Endothelial cell of umbilical vein (primary cell): Measurements from ENCODE around the gene RFNG. TPM values are rescaled to one million over a fixed set of nuclear protein-coding genes. Genes with fewer than 3 reads are reported as not detected.

Experiments
- BruUV-seq: library from RNA; stranded (reverse); fragments of 400-500 nt; replicated peaks from 2 replicates; lab custom pipeline; 2021; lab: Mats Ljungman, UMichigan
- CTCF ChIA-PET: fragments of 300-600, 350-600 bp; sonication (Branson Sonifier 250); formaldehyde crosslinking; loops from one replicate; lab custom pipeline; 2021; ENCODE audit warnings: antibody characterized with exemption, inconsistent platforms; lab: Charles Lee
- POLR2A ChIA-PET: fragments of 300-600, 350-600 bp; sonication (Branson Sonifier 250); formaldehyde crosslinking; loops from one replicate; lab custom pipeline; 2021; ENCODE audit warnings: antibody characterized with exemption, inconsistent platforms; lab: Charles Lee
- DNase-seq: peaks from one replicate; pipeline ENCODE4 v3.0.0-alpha.2; 2011; ENCODE audit warnings: low read depth, low spot score
- FAIRE-seq: peaks from 2 replicates; lab custom pipeline; 2011; peaks lifted over from hg19 to GRCh38; lab: Jason Lieb, UNC
- H2AFZ ChIP-seq: 2 replicates; pipeline ENCODE4 v1.6.0; 2012; ENCODE audit warnings: low read depth, low read length, control low read depth, inconsistent platforms
- H3K27ac ChIP-seq: 2 replicates; pipeline ENCODE4 v1.5.1; 2011; ENCODE audit warnings: low read depth, mild to moderate bottlenecking, control low read depth, low read length, moderate library complexity; ENCODE audit not compliant: insufficient read depth
- H3K27me3 ChIP-seq, 2 experiments: 2 replicates each; pipeline versions ENCODE4 v1.6.0 to v1.6.1; 2011; ENCODE audit warnings: low read length in 2 of 2, mixed read lengths in 1 of 2; ENCODE audit not compliant: control insufficient read depth in 2 of 2, insufficient read depth in 2 of 2
- H3K36me3 ChIP-seq, 2 experiments: 2 replicates in 1 of 2; 3 replicates in 1 of 2; pipeline ENCODE4 v1.5.1; 2011; ENCODE audit warnings: low read length in 2 of 2, mild to moderate bottlenecking in 1 of 2, moderate library complexity in 1 of 2; ENCODE audit not compliant: control insufficient read depth in 2 of 2, insufficient read depth in 2 of 2; ENCODE audit errors: extremely low read depth in 1 of 2
- H3K4me1 ChIP-seq: 3 replicates; pipeline ENCODE4 v1.5.1; 2011; ENCODE audit warnings: mild to moderate bottlenecking, low read length; ENCODE audit not compliant: control insufficient read depth, insufficient read depth; ENCODE audit errors: extremely low read depth
- H3K4me2 ChIP-seq: 2 replicates; pipeline ENCODE4 v1.6.1; 2011; ENCODE audit warnings: low read length, control low read depth, mixed read lengths; ENCODE audit not compliant: insufficient read depth
- H3K4me3 ChIP-seq, 3 experiments: fragments of 200-600 bp in 1 of 3; sonication (generic), shearing (Covaris generic) in 1 of 3; replicated peaks in 1 of 3; 2 replicates each; pipeline ENCODE4 v1.5.1; 2011 to 2016; ENCODE audit warnings: control low read depth in 3 of 3, low read length in 3 of 3, mild to moderate bottlenecking in 2 of 3, inconsistent platforms in 1 of 3, low read depth in 1 of 3, moderate library complexity in 1 of 3; ENCODE audit not compliant: insufficient read depth in 1 of 3
- H3K79me2 ChIP-seq: 2 replicates; pipeline ENCODE4 v1.6.0; 2012; ENCODE audit warnings: low read length, inconsistent platforms; ENCODE audit not compliant: control insufficient read depth, insufficient read depth
- H3K9ac ChIP-seq: replicated peaks from 2 replicates; pipeline ENCODE3; 2011; ENCODE audit warnings: low read length, control low read depth; ENCODE audit not compliant: insufficient read depth; ENCODE audit errors: extremely low read depth
- H3K9me1 ChIP-seq: replicated peaks from 3 replicates; pipeline ENCODE4 v1.6.0; 2011; ENCODE audit warnings: mild to moderate bottlenecking, low read length; ENCODE audit not compliant: control insufficient read depth, insufficient read depth; ENCODE audit errors: extremely low read depth
- H3K9me3 ChIP-seq: replicated peaks from 2 replicates; pipeline ENCODE4 v1.5.1; 2012; ENCODE audit warnings: low read length, inconsistent platforms; ENCODE audit not compliant: control insufficient read depth, insufficient read depth
- H4K20me1 ChIP-seq: replicated peaks from 2 replicates; pipeline ENCODE3; 2011; ENCODE audit warnings: mild to moderate bottlenecking, low read length; ENCODE audit not compliant: control insufficient read depth, insufficient read depth; ENCODE audit errors: extremely low read depth
- CTCF ChIP-seq, 2 donors: IDR thresholded peaks; 1 replicate in 1 of 2; 2 replicates in 1 of 2; pipeline ENCODE4 v1.5.1; 2011; ENCODE audit warnings: low read length in 2 of 2, mild to moderate bottlenecking in 2 of 2, moderate library complexity in 2 of 2, control low read depth in 1 of 2, inconsistent platforms in 1 of 2, low read depth in 1 of 2; ENCODE audit not compliant: insufficient read depth in 1 of 2; ENCODE audit errors: extremely low read depth in 1 of 2
- EZH2 ChIP-seq: IDR thresholded peaks from 2 replicates; pipeline ENCODE4 v1.6.1; 2012; ENCODE audit warnings: borderline replicate concordance, low read depth, mild to moderate bottlenecking, moderate library complexity, low read length, inconsistent platforms; ENCODE audit not compliant: severe bottlenecking
- FOS ChIP-seq: IDR thresholded peaks from 2 replicates; pipeline ENCODE4 v1.6.1; 2011; ENCODE audit warnings: mild to moderate bottlenecking, low read length, moderate library complexity, borderline replicate concordance; ENCODE audit not compliant: insufficient read depth
- GATA2 ChIP-seq: IDR thresholded peaks from 2 replicates; pipeline ENCODE4 v1.7.0; 2011; ENCODE audit warnings: low read depth, mild to moderate bottlenecking, moderate library complexity, mixed read lengths, low read length; ENCODE audit not compliant: insufficient read length, insufficient read depth
- JUN ChIP-seq: IDR thresholded peaks from 2 replicates; pipeline ENCODE4 v1.6.1; 2011; ENCODE audit warnings: borderline replicate concordance, low read depth; ENCODE audit not compliant: insufficient read length, insufficient read depth
- MAX ChIP-seq: IDR thresholded peaks from 2 replicates; pipeline ENCODE4 v1.6.1; 2011; ENCODE audit not compliant: insufficient read depth, insufficient read length
- MYC ChIP-seq: IDR thresholded peaks from one replicate; pipeline ENCODE4 v1.6.1; 2011; ENCODE audit warnings: mild to moderate bottlenecking, low read depth, low read length
- POLR2A ChIP-seq: IDR thresholded peaks from 2 replicates; pipeline ENCODE4 v1.6.1; 2012; ENCODE audit warnings: low read depth, mild to moderate bottlenecking, control low read depth, low read length
- POLR2AphosphoS5 ChIP-seq: IDR thresholded peaks from 2 replicates; pipeline ENCODE4 v1.6.1; 2012; ENCODE audit warnings: low read depth, mild to moderate bottlenecking, control low read depth, low read length, moderate library complexity; ENCODE audit not compliant: insufficient read depth
- dilution Hi-C: fragments of 300-500 bp; cut with MboI; formaldehyde crosslinking; loops from one replicate; pipeline ENCODE4 v1.15.0; 2019; ENCODE audit warnings: low sequenced_read_pairs; ENCODE audit not compliant: extremely low pct_ligation_motif_present
- intact Hi-C: fragments of 100-400 bp; cut with micrococcal nuclease; formaldehyde crosslinking; loops from one replicate; pipeline ENCODE4 v1.10.0; 2022
- polyA plus RNA-seq, 4 experiments: library from polyadenylated mRNA; depleted of rRNA in 3 of 4; stranded (reverse) in 3 of 4; unstranded in 1 of 4; fragments of >200 nt; gene quantifications; 2 replicates each; pipeline versions ENCODE4 v1.2.1 to v1.2.3, GENCODE V29; 2011 to 2012; ENCODE audit warnings: missing spikeins in 1 of 4
- total RNA-seq: library from RNA; stranded (reverse); gene quantifications from 2 replicates; pipeline ENCODE4 v1.2.3, GENCODE V29; 2021

The RFNG gene
- total and polyA plus RNA-seq, 2 donors (not counting 3 experiments of a cell fraction or from before 2014, with no cell fraction given): 33.7 to 40.0 TPM

GRCh38 chr17:82062076-82062983 lies 10.7 kb upstream of the RFNG start:
- Histone ChIP-seq H2AFZ (no peak overlapping the region), H3K36me3 (peaks cover 0 to 34% of the 10 kb centered on the region in 2 experiments), H3K4me1 (peaks cover 15% of the 10 kb centered on the region), H3K79me2 (peaks cover 14% of the 10 kb centered on the region), H3K4me2 (no peak overlapping the region), H3K9me3 (no peaks in the 10 kb centered on the region), H3K9me1 (no peaks in the 10 kb centered on the region), H3K4me3 (no peak overlapping the region), H4K20me1 (no peaks in the 10 kb centered on the region), H3K27ac (no peak overlapping the region), H3K27me3 (no peaks in the 10 kb centered on the region), H3K9ac (no peak overlapping the region)
- DNase-seq: no peak
- dilution Hi-C loops (no loop called here), intact Hi-C loops (no loop called here)
- ChIA-PET CTCF (interaction anchor here (1.0 kb wide), 1 partner anchor 103 kb away, joined by 3 read pairs; no protein-coding TSS in a partner anchor), POLR2A (no interaction called here)
- no peak for FAIRE-seq
- BruUV-seq: no TSS peak
- TF ChIP-seq MAX (no peak), CTCF (IDR thresholded peaks at IDR 0.05; ENCODE audit: extremely low read depth in 1 of 2, insufficient read depth in 1 of 2, low read depth in 1 of 2, low read length in 2 of 2) (no peak), POLR2A (no peak), JUN (no peak), EZH2 (no peak), GATA2 (no peak), FOS (no peak), MYC (no peak), POLR2AphosphoS5 (no peak)
